Astrocyte of the spinal cord (primary cell): ENCODE data around the gene PHOSPHO2.
"Not testable (repeated sequence)": the region's sequence is repeated elsewhere in the genome, so short reads cannot be mapped to it uniquely, and the experiment has no call there.

Experiments
- DNase-seq: peaks from one replicate; pipeline ENCODE4 v3.0.0; 2011; ENCODE audit warnings: low read depth, low spot score
- H3K4me3 ChIP-seq: 2 replicates; pipeline ENCODE4 v1.5.1; 2011; ENCODE audit warnings: low read depth, mild to moderate bottlenecking, low read length, moderate library complexity
- CTCF ChIP-seq: IDR thresholded peaks from 2 replicates; pipeline ENCODE4 v1.5.1; 2012; ENCODE audit warnings: low read depth, mild to moderate bottlenecking, low read length, inconsistent platforms
- in situ Hi-C: cut with HindIII; loops from 2 replicates; pipeline ENCODE4 v1.10.0; 2017; ENCODE audit warnings: low sequenced_read_pairs

The PHOSPHO2 gene

GRCh38 chr2:169676850-169677249, 17.4 kb upstream of the PHOSPHO2 start:
- in situ Hi-C loops, result no loop called here
- TF ChIP-seq CTCF, result no peak
- H3K4me3 ChIP-seq, result no peak overlapping the region

DNA sequence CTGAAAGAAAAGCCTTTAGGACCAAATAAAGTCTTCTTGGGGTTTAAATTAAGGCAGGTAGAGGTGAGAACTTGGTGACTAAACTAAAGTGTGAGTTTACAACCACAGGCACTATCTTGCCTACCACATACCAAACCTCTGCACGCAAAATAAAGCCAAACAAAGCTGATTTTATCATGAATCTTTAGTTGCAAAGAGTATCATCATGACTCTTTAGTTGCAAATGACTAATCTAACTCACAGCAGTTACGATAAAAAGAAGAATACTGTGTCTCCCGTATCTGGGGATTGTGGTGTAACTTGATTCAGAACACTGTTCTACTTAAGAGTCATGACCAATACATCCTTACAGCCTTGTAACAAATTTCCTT, 11.2 kb upstream of the PHOSPHO2 start:
- DNase-seq, result no peak

More at GRCh38 chr2:169676850-169677249, 17.4 kb upstream of the PHOSPHO2 start:
- no peak for DNase-seq

DNA sequence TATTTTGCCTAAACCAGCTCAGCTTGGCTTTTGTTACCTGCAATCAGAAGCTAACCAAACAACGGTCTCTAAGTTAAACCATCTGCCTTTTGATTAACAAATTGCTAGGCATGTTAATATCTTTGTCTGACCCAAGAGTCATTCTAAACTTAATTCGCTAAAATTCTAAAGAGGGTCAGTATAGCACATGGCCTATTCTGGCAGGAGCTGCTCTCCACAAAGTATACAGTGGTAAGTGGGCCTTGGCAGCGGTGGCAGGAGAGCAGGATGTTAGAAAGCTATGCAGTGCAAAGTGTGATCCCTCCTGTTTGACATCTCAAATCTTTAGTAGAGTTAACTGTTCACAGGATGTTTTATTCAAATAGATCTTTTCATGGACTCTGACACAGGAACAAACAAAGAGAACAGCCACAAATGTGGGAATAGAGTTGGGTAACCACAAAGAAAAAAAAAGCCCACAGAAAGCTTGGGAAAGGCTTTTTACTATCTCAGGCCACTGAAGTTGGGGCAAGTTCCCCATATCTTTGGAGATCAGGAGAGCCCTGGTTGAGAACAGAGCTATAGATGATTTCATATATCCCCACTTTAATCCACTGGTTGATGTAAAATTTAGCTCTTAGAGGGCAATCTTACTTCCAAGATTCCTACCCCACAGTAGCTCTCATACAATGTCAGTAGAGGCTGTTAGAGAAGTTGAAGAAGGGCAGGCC, 10.7 kb upstream of the PHOSPHO2 start:
- no peak for DNase-seq
- in situ Hi-C loops, result no loop called here
- no peak for TF ChIP-seq CTCF

More for the DNA sequence above, 11.2 kb upstream of the PHOSPHO2 start:
- TF ChIP-seq CTCF, result no peak
- no peak overlapping the region for H3K4me3 ChIP-seq
- in situ Hi-C loops, result no loop called here

DNA sequence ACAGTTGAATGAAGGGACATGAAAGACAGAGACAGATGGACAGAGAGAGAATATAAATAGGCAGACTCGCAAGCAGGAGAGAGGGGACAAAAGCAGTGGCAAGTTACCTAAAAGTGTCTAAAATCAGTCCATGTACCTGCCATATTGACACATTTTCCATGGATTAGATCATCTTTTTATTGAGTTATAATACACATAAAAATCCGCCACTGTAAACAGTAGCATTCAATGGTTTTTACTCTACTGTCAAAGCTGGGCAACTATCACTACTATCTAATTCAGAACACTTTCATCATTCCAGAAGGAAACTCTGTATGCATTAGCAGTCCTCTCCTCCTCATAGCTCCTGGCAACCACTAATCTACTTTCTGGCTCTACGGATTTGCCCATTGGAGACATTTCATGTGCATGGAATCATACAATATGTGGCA, 10.1 kb upstream of the PHOSPHO2 start:
- H3K4me3 ChIP-seq, result no peak overlapping the region
- DNase-seq, result no peak
- in situ Hi-C loops, result no loop called here
- no peak for TF ChIP-seq CTCF

More for the DNA sequence above, 10.7 kb upstream of the PHOSPHO2 start:
- no peak overlapping the region for H3K4me3 ChIP-seq

DNA sequence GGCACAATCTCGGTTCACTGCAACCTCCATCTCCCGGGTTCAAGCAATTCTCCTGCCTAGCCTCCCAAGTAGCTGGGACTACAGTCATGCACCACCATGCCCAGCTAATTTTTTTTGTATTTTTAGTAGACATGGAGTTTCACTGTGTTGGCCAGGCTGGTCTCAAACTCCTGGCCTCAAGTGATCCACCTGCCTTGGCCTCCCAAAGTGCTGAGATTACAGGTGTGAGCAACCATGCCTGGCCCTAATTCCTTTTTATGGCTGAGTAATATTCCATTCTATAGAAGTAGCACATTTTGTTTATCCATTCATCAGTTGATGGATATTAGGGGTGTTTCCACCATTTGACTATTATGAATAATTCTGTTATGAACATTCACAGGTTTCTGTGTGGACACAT, 9.6 kb upstream of the PHOSPHO2 start:
- DNase-seq, in situ Hi-C loops: not testable (repeated sequence)

GRCh38 chr2:169686825-169687224, 7.4 kb upstream of the PHOSPHO2 start:
- DNase-seq, H3K4me3 ChIP-seq, in situ Hi-C loops: not testable (repeated sequence)

More for the DNA sequence above, 9.6 kb upstream of the PHOSPHO2 start:
- H3K4me3 ChIP-seq, result not testable (repeated sequence)

DNA sequence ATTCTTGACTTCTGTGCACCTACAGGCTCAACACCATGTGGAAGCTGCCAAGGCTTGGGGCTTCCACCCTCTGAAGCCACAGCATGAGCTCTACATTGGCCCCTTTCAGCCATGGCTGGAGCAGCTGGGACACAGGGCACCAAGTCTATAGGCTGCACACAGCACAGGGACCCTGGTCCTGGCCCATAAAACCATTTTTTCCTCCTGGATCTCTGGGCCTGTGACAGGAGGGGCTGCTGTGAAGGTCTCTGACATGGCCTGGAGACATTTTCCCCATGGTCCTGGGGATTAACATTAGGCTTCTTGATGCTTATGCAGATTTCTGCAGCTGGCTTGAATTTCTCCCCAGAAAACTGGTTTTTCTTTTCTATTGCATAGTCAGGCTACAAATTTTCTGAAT, 6.3 kb upstream of the PHOSPHO2 start:
- in situ Hi-C loops, DNase-seq, H3K4me3 ChIP-seq: not testable (repeated sequence)

- H3K4me3 ChIP-seq, result no peak overlapping the region
- TF ChIP-seq CTCF, result no peak
- DNase-seq, result no peak
- in situ Hi-C loops, result no loop called here
These were observed 3.3 kb upstream of the PHOSPHO2 start for GRCh38 chr2:169690958-169691357.
